OCI-LY1 (cell line): ENCODE measurements around the gene RREB1.

ENCODE experiments used
- CTCF ChIP-seq: fragments of 200-600 bp; sonication (generic), shearing (Covaris generic); IDR thresholded peaks from 2 replicates; pipeline ENCODE4 v1.5.1; 2017; ENCODE audit warnings: mild to moderate bottlenecking, antibody characterized with exemption, low read length, moderate library complexity, mixed read lengths
- EZH2 ChIP-seq: fragments of 200-600 bp; sonication (generic), shearing (Covaris generic); IDR thresholded peaks from 2 replicates; pipeline ENCODE4 v1.8.0; 2017; ENCODE audit warnings: borderline replicate concordance, mixed run types, mild to moderate bottlenecking, antibody characterized with exemption, low read length, moderate library complexity, mixed read lengths

- no peak for TF ChIP-seq CTCF
- TF ChIP-seq EZH2 = no peak
Measured at GRCh38 chr6:7107578-7108195, at the start of gene RREB1.
